ENCODE data around the gene LANCL1. TPM values are rescaled to one million over a fixed set of nuclear protein-coding genes. Genes with fewer than 3 reads are reported as not detected.

Gene LANCL1
- total RNA-seq, 1 experiment from 2014 or later = 46.5 TPM

- no peak for DNase-seq (ENCODE audit: low spot score)
These were observed 86.7 kb downstream of the LANCL1 start for GRCh38 chr2:210389856-210390255.

- DNase-seq (ENCODE audit: low spot score) = no peak
These were observed 88.4 kb downstream of the LANCL1 start for GRCh38 chr2:210388148-210388547.

GRCh38 chr2:210387074-210387473 lies 89.5 kb downstream of the LANCL1 start:
- no peak for DNase-seq (ENCODE audit: low spot score)

Other genes with a start within 250 kb of the LANCL1 start
- not detected in 2 replicates for gene MYL1, start 161.6 kb downstream of the LANCL1 start, total RNA-seq (2014; rRNA removed; shearing (Covaris generic))
- 19.3 and 30.4 TPM in 2 replicates for gene CPS1, start 79.8 kb upstream of the LANCL1 start, total RNA-seq (2014; rRNA removed; shearing (Covaris generic))

Data from H4 (cell line).